Adrenal gland (tissue), 5 donors: Measurements from ENCODE around the gene SLC1A6.

Experiments used
- CTCF ChIP-seq, 6 experiments: fragments of 450-650 bp in 4 of 6; fragments of 200-600 bp in 2 of 6; sonication (generic) in 1 of 6; IDR thresholded peaks; 1 replicate in 5 of 6; 2 replicates in 1 of 6; pipeline versions ENCODE4 v1.5.1 to v1.8.0; 2016 to 2021; ENCODE audit warnings: antibody characterized with exemption in 6 of 6, mild to moderate bottlenecking in 2 of 6, moderate library complexity in 1 of 6
- POLR2A ChIP-seq, 2 donors: fragments of 450-650 bp; IDR thresholded peaks; one replicate each; pipeline ENCODE4 v1.6.1; 2017; ENCODE audit warnings: antibody characterized with exemption in 2 of 2, mild to moderate bottlenecking in 2 of 2, moderate library complexity in 1 of 2
- donor health status: DM: no; HTN: no; CAD: no.

GRCh38 chr19:14940266-14940665 is 39.4 kb downstream of the SLC1A6 start:
- no peak for TF ChIP-seq CTCF (IDR thresholded peaks at IDR 0.05)
- no peak for TF ChIP-seq POLR2A (IDR thresholded peaks at IDR 0.05)
